HPDE6-E6E7 (cell line): ENCODE data around the gene LRRC23.
"Not testable (repeated sequence)": the region's sequence is repeated elsewhere in the genome, so short reads cannot be mapped to it uniquely, and the experiment has no call there.

ENCODE experiments used
- DNase-seq: peaks from one replicate; pipeline ENCODE4 v3.0.0; 2011; ENCODE audit warnings: missing footprints; ENCODE audit errors: extremely low spot score

LRRC23 gene

DNA sequence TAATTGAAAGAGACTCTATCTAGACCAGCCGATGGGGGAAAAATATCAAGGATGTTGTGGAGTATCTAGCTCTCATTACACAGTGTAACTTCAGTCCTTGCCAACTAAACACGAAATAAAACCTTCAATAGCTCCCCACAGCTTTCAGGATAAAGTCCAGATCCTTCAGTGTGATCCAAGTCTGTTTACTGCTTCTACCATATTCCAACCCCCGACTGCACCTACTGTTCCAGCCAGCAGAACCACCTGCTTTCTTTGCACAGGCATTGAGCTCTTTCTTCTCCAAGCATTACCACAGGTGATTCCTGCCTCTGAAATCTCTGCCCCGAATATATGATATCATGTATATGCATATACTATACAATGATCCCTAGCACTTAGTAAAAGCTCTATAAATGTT is 2.2 kb upstream of the LRRC23 start:
- no peak for DNase-seq

GRCh38 chr12:6903722-6904121 is 900 bp upstream of the LRRC23 start:
- no peak for DNase-seq

DNA sequence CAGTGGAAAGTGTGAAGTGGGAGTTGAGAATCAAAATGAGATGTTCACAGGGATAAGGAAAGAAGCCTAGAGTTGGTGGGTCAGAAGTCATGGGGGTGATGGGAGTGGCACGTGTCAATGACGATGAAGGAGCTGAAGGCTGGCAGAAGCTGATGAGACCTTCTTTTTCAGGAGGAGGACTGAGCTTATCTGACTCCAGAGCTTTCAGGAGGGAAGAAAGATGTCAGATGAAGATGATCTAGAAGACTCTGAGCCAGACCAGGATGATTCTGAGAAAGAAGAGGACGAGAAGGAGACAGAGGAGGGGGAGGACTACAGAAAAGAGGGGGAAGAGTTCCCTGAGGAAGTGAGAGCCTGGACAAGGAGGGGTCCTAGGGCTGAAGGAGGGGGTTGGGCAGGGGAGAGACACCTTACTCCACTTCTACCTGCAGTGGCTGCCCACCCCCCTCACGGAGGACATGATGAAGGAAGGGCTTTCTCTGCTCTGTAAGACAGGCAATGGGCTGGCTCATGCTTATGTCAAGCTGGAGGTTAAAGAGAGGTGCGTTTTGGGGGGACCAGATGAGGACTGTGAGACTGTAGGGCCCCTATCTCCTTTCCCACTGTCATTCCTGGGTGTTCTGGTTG is 905 bp downstream of the LRRC23 start:
- no peak for DNase-seq

- not testable (repeated sequence) for DNase-seq
Measured at GRCh38 chr12:6908141-6908540, 3.5 kb downstream of the LRRC23 start.

DNA sequence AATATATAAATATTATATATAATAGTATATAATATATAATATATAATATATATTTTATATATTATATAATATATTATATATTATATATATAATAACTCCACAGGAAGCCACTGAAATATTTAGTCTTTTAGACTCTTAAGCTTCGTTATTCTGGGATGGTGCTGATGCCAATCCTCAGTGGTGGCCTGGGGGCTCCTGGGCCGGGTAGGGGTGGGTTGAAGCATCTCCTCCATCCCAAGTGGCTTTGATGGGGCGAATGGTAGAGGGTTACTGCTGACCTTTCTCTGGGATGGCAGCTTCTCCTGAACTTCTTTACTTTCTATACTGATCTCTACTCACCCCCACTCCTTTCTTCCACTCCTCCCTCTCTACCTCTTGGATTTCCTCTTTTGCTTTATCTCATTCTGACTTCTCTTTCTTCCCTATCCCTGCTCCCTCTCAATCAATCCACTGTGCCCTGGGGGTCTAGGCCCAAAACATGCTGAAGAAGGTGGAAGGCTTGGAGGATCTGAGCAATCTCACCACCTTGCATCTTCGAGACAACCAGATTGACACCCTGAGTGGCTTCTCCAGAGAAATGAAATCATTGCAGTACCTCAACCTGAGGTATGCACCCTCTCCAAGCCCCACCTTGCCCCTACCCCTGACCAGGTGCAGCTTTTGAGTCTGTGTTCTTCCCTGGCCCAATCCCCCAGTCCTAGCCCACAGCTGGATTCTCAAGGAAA is 5.0 kb downstream of the LRRC23 start:
- DNase-seq = no peak

- no peak for DNase-seq
Measured at GRCh38 chr12:6912164-6912935, 7.7 kb downstream of the LRRC23 start.

GRCh38 chr12:6914246-6914946 is 9.8 kb downstream of the LRRC23 start, which contains the start of gene ENO2:
ENO2 (plus strand) TSS chr12:6914580; CDS start chr12:6915833, 1,253 bp downstream.
- no peak for DNase-seq

DNA sequence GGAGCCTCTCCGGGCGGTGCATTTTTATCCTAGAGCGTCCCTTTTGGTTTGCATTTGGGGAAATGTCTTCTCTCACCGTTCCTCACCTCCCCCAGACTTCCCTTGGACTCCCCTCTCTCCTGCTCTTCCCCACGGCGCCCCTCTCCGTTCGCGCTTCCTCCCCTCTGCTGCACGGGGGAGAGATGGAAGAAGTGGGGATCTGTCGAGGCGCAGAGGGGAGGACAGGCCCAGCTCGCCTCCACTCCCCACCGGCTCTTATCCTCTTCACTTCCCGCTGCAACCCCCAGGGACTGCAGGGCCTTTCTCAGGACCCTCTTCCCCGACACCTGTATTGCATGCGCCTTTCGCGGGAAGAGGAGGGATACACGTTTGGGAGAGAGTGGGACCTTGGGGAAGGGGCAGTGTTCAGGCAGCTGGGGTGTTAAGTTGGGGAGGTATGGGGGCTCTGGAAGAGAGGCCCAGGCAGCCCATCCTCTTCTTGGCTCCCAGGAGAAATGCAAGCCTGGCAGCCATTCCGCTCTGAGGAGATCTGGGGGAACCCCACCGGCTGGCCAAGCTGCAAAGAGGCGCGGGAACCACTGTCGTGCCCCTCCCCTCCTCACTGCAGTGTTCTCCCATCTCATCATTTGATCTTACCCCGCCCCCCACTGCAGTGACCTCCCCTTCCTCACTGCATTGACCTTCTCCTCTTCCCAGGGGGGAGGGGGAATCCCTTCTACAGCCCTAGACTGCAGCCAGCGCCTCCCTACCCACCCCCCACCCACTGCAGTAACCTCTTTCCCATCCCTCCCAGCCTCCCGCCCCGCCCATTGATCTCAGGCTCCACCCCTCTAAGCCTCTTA is 10.5 kb downstream of the LRRC23 start:
- no peak for DNase-seq

DNA sequence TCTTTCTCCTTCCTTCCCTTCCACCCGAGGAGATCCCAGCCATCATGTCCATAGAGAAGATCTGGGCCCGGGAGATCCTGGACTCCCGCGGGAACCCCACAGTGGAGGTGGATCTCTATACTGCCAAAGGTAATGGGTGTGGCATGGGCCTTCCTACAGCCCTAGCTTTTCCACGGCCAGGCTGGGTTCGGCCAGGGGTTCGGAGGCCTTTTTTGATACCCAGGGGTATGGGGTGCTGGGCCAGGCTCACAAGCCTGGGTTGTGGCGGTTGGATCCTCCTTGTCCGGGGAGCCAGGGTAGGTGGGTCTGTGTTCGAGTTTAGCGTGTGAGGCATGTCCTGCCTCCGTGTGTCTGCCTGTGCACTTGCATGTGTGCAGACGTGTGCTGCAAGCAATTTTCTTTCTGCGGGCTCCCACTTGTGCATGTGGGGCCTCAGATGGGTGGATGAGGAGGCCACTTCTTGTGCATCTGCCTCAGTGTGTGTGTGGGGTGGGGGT is 11.2 kb downstream of the LRRC23 start:
- no peak for DNase-seq

DNA sequence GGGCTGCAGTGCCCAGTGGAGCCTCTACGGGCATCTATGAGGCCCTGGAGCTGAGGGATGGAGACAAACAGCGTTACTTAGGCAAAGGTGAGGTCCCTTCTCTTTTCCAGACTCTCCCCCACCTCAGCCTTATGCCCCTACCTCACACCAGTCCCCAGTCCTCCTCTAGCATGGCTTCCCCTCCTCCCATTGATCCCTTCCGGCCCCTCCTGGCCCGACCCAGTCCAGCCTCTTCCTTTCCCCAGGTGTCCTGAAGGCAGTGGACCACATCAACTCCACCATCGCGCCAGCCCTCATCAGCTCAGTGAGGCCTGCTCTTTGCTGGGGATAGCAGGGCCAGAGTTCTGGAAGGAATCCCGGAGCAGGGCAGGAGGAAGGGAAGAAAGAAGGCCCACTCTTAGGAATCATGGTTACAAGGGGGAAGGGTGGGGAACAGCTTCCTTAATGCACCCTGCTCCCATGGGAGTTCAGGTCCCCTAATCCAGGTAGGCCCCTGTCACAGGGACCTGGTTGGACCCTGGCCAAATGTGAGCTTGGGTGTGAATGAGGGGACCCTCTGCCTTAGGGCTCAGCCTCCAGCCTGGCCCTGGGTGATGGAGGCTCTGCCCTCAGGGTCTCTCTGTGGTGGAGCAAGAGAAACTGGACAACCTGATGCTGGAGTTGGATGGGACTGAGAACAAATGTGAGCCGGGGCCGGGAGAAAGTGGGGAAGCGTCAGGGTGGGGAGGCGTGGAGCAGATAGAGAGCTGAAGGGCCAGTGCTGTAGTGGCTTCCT is 12.0 kb downstream of the LRRC23 start:
- no peak for DNase-seq

- DNase-seq = no peak
Measured at GRCh38 chr12:6917491-6918231, 13.0 kb downstream of the LRRC23 start.

DNA sequence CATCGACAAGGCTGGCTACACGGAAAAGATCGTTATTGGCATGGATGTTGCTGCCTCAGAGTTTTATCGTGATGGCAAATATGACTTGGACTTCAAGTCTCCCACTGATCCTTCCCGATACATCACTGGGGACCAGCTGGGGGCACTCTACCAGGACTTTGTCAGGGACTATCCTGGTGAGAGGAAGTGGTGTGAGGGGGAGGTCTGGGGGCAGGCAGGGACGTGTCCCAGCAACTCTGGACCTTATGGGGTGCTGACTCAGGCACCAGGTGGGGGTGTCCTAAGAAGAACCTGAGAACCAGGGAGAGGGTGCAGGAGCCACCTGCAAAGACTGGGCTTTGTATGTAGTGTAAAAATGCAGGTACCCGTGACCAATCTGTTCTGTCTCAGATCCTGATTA is 15.0 kb downstream of the LRRC23 start:
- DNase-seq = peak; percentile 58

- DNase-seq = no peak
Measured at GRCh38 chr12:6921539-6921938, 16.9 kb downstream of the LRRC23 start.

- no peak for DNase-seq
Measured at GRCh38 chr12:6921996-6922946, 17.6 kb downstream of the LRRC23 start.

GRCh38 chr12:6923003-6923732 is 18.5 kb downstream of the LRRC23 start:
- DNase-seq = no peak

GRCh38 chr12:6923851-6924250 is 19.2 kb downstream of the LRRC23 start:
- DNase-seq = no peak

DNA sequence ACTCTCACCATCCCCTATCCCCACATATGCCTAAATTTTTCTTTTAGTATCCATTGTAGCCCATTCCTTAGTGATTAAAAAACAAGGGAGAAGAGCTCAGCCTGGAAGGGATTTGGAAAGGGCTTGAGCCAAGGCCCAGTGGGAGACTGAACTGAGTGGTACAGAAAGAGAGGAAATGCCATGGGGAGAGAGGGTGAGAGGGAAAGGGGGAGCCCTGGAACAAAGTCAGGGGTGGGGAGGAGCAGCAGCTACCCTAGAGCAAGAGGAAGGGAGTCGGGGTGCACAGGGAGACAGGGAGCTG is 20.6 kb downstream of the LRRC23 start:
- no peak for DNase-seq
